8988T (cell line): ENCODE measurements around the gene POLD4.
"Not testable (repeated sequence)": the region's sequence is repeated elsewhere in the genome, so short reads cannot be mapped to it uniquely, and the experiment has no call there.

Source experiments
- DNase-seq: peaks from one replicate; pipeline ENCODE4 v3.0.0; 2011

The POLD4 gene

DNA sequence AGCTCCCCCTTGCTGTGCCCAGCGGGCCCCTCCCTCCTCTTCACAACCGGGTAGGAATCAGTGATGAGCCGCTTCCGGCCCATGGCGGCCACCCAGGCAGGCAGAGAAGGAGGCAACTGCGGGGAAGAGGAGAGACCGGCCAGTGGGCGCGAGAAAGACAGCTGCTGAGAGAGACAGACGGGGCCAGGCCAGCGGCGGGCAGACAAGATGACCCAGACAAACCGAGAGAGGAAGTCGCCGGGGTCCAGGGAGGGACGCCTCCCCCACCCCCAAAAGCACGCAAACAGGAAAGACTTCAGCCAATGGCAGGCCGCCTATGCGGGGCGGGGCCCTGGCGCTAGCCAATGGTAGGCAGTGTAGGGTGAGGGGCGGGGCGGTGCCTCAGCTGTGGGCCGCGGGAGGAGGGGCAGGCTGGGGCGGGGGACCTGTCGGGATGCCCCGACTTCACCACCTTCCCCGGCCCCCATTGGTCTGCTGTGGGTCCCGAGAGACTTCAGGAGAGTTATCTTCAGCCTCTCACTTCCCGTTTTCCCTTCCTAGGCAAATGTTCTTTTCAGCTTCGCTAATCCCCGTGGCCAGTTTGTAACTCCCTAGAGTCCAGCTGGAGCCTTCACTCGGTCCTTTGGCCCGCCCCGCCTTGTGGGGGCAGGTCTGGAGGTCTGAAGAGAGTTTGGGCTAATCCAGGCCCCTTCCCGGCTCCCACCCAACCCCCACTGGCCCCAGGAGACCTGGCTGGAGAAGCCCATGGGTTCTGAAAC lies at the start of gene POLD4:
Gene POLD4, minus strand, starts transcription at position 230 of the 758 bp plus-strand sequence. Its CDS starts 147 bp downstream, at position 83.
- peak; percentile 96 for DNase-seq

GRCh38 chr11:67403085-67403484 lies 49.7 kb upstream of the POLD4 start:
- DNase-seq: not testable (repeated sequence)

DNA sequence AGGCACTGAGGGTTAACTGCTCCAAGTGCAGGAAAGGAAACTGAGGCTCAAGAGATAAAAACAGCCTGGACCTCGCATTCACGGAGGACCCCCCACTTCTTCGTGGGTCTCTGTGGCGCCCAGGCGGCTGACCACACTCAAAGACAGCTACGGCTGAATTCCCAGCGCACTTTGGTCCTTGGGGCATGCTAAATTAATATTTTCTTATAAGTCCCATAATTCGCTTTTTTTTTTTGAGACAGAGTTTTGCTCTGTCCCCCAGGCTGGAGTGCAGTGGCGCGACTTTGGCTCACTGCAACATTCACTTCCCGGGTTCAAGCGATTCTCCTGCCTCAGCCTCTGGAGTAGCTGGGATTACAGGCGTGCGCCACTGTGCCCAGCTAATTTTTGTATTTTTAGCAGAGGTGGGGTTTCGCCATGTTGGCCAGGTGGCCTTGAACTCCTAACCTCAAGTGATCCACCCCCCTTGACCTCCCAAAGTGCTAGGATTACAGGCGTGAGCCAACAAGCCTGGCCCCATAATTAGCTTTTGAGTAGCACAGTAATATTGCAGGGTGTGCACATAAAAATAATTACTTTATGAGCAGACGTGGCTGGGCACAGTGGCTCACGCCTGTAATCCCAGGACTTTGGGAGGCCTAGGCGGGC lies 49.0 kb upstream of the POLD4 start:
- not testable (repeated sequence) for DNase-seq

DNA sequence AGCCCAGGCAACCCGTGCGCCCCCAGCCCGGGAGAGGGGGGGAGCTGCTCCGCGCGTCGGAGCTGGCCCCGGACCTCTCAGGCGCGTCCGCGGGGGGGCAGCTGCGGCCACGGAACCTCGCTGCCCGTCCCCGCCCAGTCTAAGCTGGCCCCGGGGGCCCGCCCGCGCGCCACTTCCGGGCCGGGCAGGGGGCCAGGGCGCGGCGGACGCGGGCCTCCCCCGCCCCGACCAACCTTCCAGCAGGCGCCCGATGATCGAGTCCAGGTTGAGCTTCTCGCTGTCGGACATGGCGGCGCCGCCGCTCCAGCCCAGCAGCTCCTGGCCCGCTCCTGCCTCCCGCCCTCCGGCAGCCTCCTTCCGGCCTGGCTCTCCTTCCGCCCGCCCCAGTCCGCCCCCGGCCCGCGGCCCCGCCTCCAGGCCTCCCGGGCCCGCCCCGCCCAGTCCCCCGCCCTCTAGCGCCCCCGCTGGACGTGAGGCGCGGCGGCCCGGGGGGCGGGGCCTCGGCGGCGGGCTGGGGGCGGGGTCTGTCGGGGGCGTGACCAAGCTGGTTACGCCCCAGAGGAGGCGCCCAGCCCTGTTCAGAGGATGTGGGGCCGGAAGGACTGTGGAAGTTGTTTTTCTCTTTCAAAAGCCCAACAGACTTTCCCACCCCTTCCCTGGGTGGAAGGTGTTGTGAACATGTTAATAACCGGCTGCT lies 48.3 kb upstream of the POLD4 start, which contains the start of gene PPP1CA:
Gene PPP1CA, minus strand, starts transcription at position 364 of the 697 bp plus-strand sequence. Its CDS starts 76 bp downstream, at position 288.
- DNase-seq: peak; percentile 100

DNA sequence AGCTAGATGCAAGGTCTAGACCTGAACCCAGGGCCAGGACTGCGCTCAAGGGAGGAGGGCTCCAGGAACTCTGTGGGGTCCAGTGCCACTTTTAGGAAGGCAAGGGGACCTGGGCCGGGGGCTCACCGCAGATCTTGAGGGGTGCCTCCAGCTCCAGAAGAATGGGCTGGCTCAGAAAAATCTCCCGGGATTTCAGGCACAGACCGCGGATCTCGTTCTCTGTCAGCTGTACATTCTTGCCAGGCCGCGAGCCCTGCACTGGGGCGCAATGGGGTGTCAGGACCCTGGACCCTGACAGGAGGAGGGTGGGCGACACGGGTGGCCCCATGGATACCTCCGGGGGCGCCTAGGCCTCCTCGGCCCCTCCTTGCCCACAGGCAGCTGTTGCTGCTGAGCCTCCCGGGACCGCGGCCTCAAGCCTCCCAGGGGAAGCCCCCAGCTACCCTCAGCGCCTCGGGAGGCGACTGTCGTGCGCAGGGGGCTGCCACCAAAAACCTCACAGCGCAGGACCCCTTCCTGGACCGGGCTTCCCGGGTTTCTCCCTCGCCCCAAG lies 47.7 kb upstream of the POLD4 start:
- DNase-seq: no peak

DNA sequence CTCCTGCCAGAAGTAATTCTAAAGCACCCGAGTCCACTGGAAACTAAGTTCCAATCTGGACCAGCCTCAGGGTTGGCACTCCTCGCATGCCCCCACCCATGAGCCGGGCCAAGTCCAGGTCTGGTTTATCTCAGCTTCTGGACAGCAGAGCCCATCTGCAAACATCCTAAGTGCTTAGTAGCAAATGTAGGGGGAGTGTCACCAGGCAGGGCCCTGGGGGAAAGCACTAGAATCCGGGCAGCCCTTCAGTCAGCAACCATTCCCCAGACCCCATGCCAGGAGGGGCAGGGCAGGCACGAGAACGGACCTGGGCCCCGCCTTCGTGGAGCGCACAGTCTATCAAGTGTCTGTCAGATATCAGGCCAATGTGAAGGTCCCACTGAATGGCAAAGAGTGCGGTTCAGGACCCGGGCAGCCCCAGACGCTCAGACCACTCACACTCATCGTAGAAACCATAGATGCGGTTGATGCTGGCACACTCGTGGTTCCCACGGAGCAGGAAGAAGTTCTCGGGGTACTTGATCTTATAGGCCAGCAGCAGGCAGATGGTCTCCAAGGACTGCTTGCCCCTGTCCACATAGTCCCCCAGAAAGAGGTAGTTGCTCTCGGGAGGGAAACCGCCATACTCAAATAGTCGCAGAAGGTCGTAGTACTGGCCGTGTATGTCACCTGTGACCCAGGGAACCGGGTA lies 47.0 kb upstream of the POLD4 start:
- no peak for DNase-seq

- DNase-seq: no peak
Observed at GRCh38 chr11:67398661-67399563, 45.6 kb upstream of the POLD4 start.

GRCh38 chr11:67397986-67398660 lies 44.8 kb upstream of the POLD4 start:
- no peak for DNase-seq

DNA sequence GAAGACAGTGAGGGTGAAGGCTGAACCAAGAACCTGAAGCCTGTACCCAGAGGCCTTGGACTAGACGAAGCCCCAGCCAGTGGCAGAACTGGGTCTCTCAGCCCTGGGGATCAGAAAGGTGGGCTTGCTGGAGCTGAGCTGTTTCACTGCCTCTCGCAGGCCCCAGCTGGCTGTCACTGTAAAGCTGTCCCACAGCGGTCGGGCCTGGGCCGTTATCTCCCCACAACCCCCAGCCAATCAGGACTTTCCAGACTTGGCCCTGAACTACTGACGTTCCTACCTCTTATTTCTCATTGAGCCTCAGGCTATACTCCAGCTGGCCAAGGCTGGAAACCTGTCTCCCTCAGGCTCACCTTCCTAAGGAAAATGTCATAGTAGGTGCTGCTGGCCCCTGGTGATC lies 44.2 kb upstream of the POLD4 start:
- DNase-seq: no peak

DNA sequence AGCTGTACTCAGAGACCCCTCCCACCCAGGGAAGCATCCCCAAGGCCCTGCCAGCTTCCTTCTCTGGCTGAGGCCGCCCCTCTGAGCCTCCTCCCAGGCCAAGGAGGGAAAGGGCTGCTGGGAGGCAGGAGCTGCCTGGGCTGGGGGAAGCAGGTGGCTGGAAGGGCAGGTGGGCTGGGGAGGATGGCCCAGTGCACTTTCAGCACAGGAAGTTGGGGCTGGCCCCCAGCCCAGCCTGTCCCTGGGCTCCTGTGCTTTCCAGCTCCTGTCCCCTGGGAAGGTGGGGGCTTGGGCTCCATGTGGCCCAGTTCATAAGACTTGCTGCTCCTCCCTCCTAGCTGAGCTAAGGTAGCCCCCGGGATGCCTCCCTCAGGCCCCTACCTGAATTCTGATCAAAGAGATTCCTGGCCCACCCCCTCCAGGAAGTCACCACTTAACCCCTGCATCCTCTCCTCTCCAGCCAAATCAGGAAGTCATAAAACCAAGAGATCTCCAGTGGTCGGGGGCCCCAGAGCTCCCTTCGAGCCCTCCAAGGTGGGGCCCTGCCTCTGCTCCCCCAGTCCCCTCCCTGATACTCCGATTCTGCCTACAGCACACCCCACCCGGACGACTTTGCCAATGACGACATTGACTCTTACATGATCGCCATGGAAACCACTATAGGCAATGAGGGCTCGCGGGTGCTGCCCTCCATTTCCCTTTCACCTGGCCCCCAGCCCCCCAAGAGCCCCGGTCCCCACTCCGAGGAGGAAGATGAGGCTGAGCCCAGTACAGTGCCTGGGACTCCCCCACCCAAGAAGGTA lies 43.4 kb upstream of the POLD4 start:
- DNase-seq: no peak

GRCh38 chr11:67396259-67396581 lies 42.9 kb upstream of the POLD4 start:
- no peak for DNase-seq

DNA sequence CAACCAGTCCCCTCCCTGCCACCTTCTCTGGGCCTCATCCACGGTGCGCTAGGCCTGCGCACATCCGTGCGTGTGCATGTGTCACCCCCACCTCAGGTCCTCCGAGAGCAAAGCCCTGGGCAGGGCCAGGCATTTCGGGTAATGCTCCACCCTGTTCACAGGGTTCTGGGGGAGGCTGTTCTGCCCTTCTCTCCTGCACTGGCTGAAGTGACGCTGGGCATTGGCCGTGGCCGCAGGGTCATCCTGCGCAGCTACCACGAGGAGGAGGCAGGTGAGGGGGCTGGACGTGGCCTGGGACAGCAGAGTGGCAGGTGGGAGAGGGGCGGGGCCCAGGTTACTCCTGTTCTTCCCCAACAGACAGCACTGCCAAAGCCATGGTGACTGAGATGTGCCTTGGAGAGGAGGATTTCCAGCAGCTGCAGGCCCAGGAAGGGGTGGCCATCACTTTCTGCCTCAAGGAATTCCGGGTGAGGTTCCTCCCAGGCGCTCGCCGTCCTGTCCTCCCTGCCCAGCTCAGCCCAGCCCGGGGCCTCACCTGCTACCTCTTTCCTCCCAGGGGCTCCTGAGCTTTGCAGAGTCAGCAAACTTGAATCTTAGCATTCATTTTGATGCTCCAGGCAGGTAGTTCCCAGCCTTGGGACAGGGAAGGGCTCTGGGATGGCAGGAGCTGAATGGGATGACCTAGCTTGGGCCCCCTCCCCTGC lies 42.4 kb upstream of the POLD4 start:
- DNase-seq: no peak

DNA sequence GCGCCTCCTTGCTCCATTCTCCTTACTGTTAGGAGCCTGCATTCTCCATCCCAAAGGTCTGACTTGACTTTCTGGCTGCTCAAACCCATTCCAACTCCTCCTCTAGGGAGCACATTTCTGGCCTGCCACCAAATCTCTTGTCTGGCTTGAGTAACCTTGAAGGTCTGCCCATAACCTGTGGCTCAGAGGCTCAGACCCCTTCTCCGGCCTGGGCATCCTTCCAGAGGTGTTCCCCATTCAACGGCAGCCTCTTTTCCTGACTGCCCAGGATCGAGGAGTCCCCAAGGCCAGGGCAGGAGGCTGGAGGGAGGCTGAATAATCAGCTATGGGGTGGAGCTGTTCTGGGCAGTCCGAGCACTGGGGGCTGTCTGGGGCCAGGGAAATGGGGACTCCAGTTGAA lies 40.6 kb upstream of the POLD4 start:
- DNase-seq: no peak

DNA sequence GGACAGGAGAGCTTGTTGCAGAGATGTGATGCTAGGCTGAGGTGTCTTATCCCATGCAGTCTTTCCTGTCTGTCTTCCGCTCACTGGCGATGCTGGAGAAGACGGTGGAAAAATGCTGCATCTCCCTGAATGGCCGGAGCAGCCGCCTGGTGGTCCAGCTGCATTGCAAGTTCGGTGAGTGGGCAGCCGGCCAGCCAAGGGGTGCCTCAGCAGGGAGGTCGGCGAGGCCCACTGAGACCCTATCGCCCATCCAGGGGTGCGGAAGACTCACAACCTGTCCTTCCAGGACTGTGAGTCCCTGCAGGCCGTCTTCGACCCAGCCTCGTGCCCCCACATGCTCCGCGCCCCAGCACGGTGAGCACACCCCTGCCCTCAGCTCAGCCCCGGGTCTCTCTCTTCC lies 40.1 kb upstream of the POLD4 start:
- DNase-seq: no peak

DNA sequence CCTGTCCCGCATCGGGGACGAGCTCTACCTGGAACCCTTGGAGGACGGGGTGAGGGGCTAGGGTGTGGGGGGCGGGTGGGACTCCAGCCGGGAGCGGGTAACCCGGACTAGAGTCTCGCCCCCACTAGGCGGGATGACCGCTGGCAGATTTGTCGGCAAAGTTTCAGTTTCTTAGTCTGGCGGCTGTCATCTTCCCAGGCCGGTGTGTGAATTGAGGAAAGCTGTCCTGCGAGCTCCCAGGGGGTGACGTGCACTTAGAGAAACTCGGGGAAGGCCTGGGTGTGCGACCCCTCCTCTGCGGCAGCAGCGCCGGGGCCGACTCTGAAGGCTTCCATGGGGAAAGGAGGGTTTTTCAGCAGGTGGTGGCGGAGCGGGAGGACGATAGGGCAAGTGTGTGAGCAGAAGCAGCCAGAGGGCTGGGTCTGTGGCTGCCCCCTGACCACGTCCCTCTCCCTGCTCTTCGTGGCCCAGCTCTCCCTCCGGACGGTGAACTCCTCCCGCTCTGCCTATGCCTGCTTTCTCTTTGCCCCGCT lies 38.9 kb upstream of the POLD4 start:
- DNase-seq: no peak

DNA sequence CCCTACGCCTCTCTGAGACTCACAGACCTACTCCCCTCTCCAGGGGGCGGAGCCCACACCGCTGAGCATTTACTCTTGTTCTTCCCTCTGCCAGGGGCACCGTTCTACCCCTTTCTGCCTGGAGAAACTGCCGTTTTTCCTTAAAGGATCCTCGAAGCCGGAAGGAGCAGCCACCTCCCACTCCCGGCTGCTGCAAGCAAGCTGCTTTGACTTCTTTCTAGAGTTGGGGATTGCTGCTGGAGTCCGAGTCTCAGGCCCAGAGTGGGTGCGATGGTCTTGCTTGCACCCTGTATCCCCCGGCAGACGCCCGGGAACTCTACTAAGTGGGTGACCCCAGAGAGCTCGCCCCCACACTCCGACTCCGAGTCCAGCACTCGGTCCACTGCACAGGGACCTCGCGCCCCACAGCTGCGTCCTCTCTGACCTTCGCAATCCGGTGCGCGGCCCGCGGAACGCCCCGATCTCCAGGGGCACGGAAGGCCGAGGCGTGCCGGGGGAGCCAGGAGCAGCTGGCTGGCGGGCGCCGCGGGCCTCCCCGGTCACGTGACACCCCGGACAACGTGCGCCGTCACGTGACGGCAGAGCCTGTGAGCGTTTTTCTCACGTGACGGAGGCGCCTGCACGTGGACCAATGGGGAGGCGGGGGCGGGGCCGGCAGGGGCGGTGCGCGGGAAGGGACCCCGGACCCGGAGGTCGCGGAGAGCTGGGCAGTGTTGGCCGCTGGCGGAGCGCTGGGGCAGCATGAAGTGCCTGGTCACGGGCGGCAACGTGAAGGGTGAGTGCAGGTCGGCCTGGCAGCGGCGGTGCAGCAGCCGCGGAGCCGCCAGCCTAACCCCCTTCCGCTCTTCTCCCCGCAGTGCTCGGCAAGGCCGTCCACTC lies 38.2 kb upstream of the POLD4 start, which contains the start of gene RAD9A:
Gene RAD9A, plus strand, starts transcription at position 683 of the 879 bp plus-strand sequence. Its CDS starts 59 bp downstream, at position 742.
- DNase-seq: peak; percentile 99

- DNase-seq: no peak
Observed at GRCh38 chr11:67390947-67391303, 37.6 kb upstream of the POLD4 start.

- peak; percentile 88 for DNase-seq
Observed at GRCh38 chr11:67389477-67389876, 36.1 kb upstream of the POLD4 start.
